Bronchial epithelial cell (primary cell): ENCODE data around the gene ZFP91. TPM values are rescaled to one million over a fixed set of nuclear protein-coding genes. Genes with fewer than 3 reads are reported as not detected.

ENCODE experiments used
- DNase-seq: peaks from one replicate; pipeline ENCODE4 v3.0.0-alpha.2; 2010; ENCODE audit warnings: low read depth
- FAIRE-seq: peaks from 2 replicates; lab custom pipeline; 2011; peaks lifted over from hg19 to GRCh38; lab: Jason Lieb, UNC
- H3K27me3 ChIP-seq: 2 replicates; pipeline ENCODE4 v1.5.1; 2011; ENCODE audit warnings: low read length; ENCODE audit not compliant: control insufficient read depth, insufficient read depth
- H3K36me3 ChIP-seq: 2 replicates; pipeline ENCODE4 v1.5.1; 2011; ENCODE audit warnings: low read length; ENCODE audit not compliant: control insufficient read depth, insufficient read depth
- H3K4me3 ChIP-seq: 2 replicates; pipeline ENCODE4 v1.5.1; 2011; ENCODE audit warnings: mild to moderate bottlenecking, low read depth, low read length, control low read depth
- CTCF ChIP-seq: IDR thresholded peaks from 2 replicates; pipeline ENCODE4 v1.5.1; 2011; ENCODE audit warnings: mild to moderate bottlenecking, moderate library complexity, low read length, control low read depth, inconsistent platforms; ENCODE audit not compliant: insufficient read depth, severe bottlenecking
- total RNA-seq: library from RNA; depleted of rRNA; stranded (reverse); fragments of >200 nt; gene quantifications from 2 replicates; pipeline ENCODE4 v1.2.1, GENCODE V29; 2014

The ZFP91 gene
- total RNA-seq, 1 donor from 2014 or later = 49.5 TPM

- Histone ChIP-seq H3K36me3 (peaks cover 4% of the 10 kb centered on the region), H3K4me3 (no peak overlapping the region), H3K27me3 (no peaks in the 10 kb centered on the region)
- DNase-seq = no peak
- no peak for TF ChIP-seq CTCF
- no peak for FAIRE-seq
Observed at GRCh38 chr11:58606930-58607714, 28.3 kb downstream of the ZFP91 start.

DNA sequence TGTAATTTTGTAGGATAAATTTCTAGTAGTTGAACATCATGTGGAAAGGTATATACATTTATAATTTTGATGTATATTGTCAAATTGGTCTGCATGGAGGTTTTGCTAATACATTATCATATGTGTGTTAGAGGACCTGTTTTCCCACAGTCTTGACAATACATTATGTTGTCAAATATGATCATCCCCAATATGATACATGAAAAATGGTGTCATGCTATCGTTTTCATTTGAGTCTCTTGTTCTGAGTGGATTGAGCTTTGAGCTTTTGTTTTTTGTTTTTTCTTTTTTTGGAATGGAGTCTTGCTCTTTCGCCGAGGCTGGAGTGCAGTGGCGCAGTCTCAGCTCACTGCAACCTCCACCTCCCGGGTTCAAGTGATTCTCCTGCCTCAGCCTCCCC is 29.5 kb downstream of the ZFP91 start:
- H3K36me3 ChIP-seq = peaks cover 9% of the 10 kb centered on the region
- FAIRE-seq = no peak
- no peak for DNase-seq
- no peak for TF ChIP-seq CTCF
- H3K27me3 ChIP-seq = no peaks in the 10 kb centered on the region
- H3K4me3 ChIP-seq = no peak overlapping the region

- FAIRE-seq (no peak), DNase-seq (no peak)
- TF ChIP-seq CTCF = no peak
- Histone ChIP-seq H3K27me3 (no peaks in the 10 kb centered on the region), H3K4me3 (no peak overlapping the region), H3K36me3 (peaks cover 11% of the 10 kb centered on the region)
Observed at GRCh38 chr11:58609723-58610122, 30.9 kb downstream of the ZFP91 start.

DNA sequence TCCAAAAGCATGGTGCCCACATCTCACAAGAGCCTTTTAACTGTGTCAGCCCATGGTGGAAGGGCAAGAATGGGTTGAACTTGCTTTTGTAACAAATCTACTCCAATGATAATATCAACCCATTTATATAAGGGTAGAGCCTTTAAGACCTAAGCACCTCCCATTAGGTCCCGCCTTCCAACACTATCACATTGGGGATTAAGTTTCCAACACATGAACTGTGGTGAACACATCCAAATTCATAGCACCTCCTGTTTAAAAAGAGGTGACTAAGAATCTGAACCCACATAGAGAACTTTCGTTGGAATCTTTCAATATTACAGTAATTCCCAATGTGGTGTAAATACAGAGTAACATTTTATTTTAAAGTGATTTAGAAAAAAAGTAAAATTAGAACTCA is 34.4 kb downstream of the ZFP91 start:
- FAIRE-seq (no peak), DNase-seq (no peak)
- no peak for TF ChIP-seq CTCF
- no peaks in the 10 kb centered on the region for H3K27me3 ChIP-seq
- no peak overlapping the region for H3K4me3 ChIP-seq
- H3K36me3 ChIP-seq = peaks cover 21% of the 10 kb centered on the region

DNA sequence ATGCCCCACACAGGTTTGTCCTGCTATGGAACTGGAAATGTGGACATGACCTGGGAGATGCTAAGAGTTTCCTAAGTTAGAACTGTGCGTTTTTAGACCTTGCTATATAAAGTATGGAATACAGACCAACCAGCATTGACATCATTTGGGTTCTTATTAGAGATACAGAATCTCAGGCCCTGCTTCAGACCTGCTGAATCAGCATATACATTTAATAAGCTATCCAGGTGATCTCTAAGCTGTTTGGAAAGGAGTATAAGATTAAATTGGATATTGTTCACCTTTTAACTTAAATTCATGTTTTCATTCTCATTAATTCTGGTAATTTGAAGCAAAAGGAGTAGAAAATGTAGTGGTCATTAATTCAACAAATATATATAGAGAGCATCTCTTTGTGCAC is 36.7 kb downstream of the ZFP91 start:
- DNase-seq = no peak
- FAIRE-seq = no peak
- no peak for TF ChIP-seq CTCF
- no peaks in the 10 kb centered on the region for H3K27me3 ChIP-seq
- no peak overlapping the region for H3K4me3 ChIP-seq
- peaks cover 18% of the 10 kb centered on the region for H3K36me3 ChIP-seq

DNA sequence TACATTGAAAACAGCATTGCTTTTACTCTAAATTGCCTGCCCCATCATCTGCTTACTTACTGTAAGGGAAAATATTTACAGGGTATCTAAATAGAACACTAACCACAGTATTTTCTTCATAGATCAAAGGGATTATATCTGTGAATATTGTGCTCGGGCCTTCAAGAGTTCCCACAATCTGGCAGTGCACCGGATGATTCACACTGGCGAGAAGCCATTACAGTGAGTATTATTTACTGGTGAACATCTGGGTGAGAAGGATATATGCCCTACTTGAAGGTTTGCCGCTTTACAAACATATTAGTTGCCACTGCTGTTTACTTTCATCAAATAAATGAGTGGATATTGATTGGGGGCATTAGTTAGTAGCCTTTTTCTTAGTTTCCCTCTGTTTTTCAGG is 37.7 kb downstream of the ZFP91 start:
- no peak for TF ChIP-seq CTCF
- no peak overlapping the region for H3K4me3 ChIP-seq
- H3K36me3 ChIP-seq = peaks cover 18% of the 10 kb centered on the region
- no peaks in the 10 kb centered on the region for H3K27me3 ChIP-seq
- FAIRE-seq (no peak), DNase-seq (peak; percentile 81)
